Epithelial cell of proximal tubule (primary cell): Measurements from ENCODE around the gene CDH20. TPM values are rescaled to one million over a fixed set of nuclear protein-coding genes. Genes with fewer than 3 reads are reported as not detected.

Source experiments
- DNase-seq: peaks from one replicate; pipeline ENCODE4 v3.0.0-alpha.2; 2011; ENCODE audit warnings: low read depth
- H3K4me3 ChIP-seq: 2 replicates; pipeline ENCODE4 v1.5.1; 2011; ENCODE audit warnings: low read depth, mild to moderate bottlenecking, low read length
- CTCF ChIP-seq: conservative IDR thresholded peaks from 2 replicates; pipeline ENCODE4 v1.5.1; 2012; ENCODE audit warnings: low read depth, mild to moderate bottlenecking, low read length
- total RNA-seq: library from RNA; depleted of rRNA; stranded (reverse); fragments of >200 nt; gene quantifications from 2 replicates; pipeline ENCODE4 v1.2.3, GENCODE V29; 2015

CDH20 gene
- total RNA-seq, 1 donor from 2014 or later = not detected

- no peak overlapping the region for H3K4me3 ChIP-seq
- TF ChIP-seq CTCF = no peak
- no peak for DNase-seq
Measured at GRCh38 chr18:61497422-61497821, 164.2 kb downstream of the CDH20 start.

- TF ChIP-seq CTCF = peak; percentile 76
Measured at GRCh38 chr18:61502472-61502871, 169.2 kb downstream of the CDH20 start.

GRCh38 chr18:61503688-61504087 lies 170.5 kb downstream of the CDH20 start:
- H3K4me3 ChIP-seq = no peak overlapping the region
- no peak for DNase-seq
- no peak for TF ChIP-seq CTCF

More at GRCh38 chr18:61502472-61502871, 169.2 kb downstream of the CDH20 start:
- peak; percentile 2 for DNase-seq
- H3K4me3 ChIP-seq = no peak overlapping the region

- H3K4me3 ChIP-seq = no peak overlapping the region
- peak; percentile 29 for DNase-seq
- TF ChIP-seq CTCF = no peak
Measured at GRCh38 chr18:61528961-61529360, 195.7 kb downstream of the CDH20 start.

GRCh38 chr18:61530681-61531080 lies 197.5 kb downstream of the CDH20 start:
- no peak for TF ChIP-seq CTCF
- no peak overlapping the region for H3K4me3 ChIP-seq
- no peak for DNase-seq

- no peak overlapping the region for H3K4me3 ChIP-seq
- DNase-seq = no peak
- TF ChIP-seq CTCF = no peak
Measured at GRCh38 chr18:61531182-61531581, 198.0 kb downstream of the CDH20 start.

- H3K4me3 ChIP-seq = no peak overlapping the region
- no peak for TF ChIP-seq CTCF
- no peak for DNase-seq
Measured at GRCh38 chr18:61531891-61532290, 198.7 kb downstream of the CDH20 start.
